Stimulated activated CD8-positive, alpha-beta memory T cell treated with anti-CD3 and anti-CD28 coated beads, Interleukin-4, amount 100 ng/mL, for 24 hours (primary cell): ENCODE measurements around the gene GNA15.
A peak's percentile ranks its signal among the peaks of the same experiment; 100 is the strongest.

ENCODE experiments used
- DNase-seq: peaks from one replicate; pipeline ENCODE4 v3.0.0-alpha.2; 2020; ENCODE audit warnings: low read depth

GNA15 gene

GRCh38 chr19:3208317-3209207 is 72.7 kb downstream of the GNA15 start:
- no peak for DNase-seq

GRCh38 chr19:3210347-3211017 is 74.6 kb downstream of the GNA15 start:
- DNase-seq, result peak; percentile 59

GRCh38 chr19:3211191-3211590 is 75.4 kb downstream of the GNA15 start:
- DNase-seq, result no peak

- no peak for DNase-seq
These were observed 77.3 kb downstream of the GNA15 start for GRCh38 chr19:3213159-3213558.
